ENCODE data around the gene PHF21B.

The PHF21B gene

GRCh38 chr22:44956840-44957767, 52.7 kb downstream of the PHF21B start:
- no peak for DNase-seq (ENCODE audit: low read depth)

- DNase-seq (ENCODE audit: low read depth), result no peak
Observed at GRCh38 chr22:44955102-44955501, 54.7 kb downstream of the PHF21B start.

- DNase-seq (ENCODE audit: low read depth), result no peak
Observed at GRCh38 chr22:44954149-44954548, 55.7 kb downstream of the PHF21B start.

GRCh38 chr22:44952863-44953746, 56.7 kb downstream of the PHF21B start:
- no peak for DNase-seq (ENCODE audit: low read depth)

DNA sequence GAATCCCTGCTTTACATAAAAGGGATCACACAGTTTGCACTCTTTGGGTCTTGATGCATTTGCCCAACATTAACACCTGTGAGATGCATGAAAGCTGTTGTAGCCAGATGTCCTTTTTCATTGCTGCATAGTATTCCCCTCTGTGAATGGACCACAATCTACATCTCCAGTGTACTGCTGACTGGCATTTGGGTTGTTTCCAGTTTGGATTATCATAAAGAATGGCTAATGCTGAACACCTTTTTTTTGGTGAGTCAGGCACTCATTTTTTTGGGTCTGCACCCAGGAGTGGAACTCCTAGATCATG, 58.3 kb downstream of the PHF21B start:
- DNase-seq (ENCODE audit: low read depth), result no peak

- no peak for DNase-seq (ENCODE audit: low read depth)
Observed at GRCh38 chr22:44950806-44951509, 58.8 kb downstream of the PHF21B start.

GRCh38 chr22:44947846-44948245, 62.0 kb downstream of the PHF21B start:
- no peak for DNase-seq (ENCODE audit: low read depth)

GRCh38 chr22:44947049-44947448, 62.8 kb downstream of the PHF21B start:
- no peak for DNase-seq (ENCODE audit: low read depth)

- DNase-seq (ENCODE audit: low read depth), result no peak
Observed at GRCh38 chr22:44944883-44945601, 64.8 kb downstream of the PHF21B start.

DNA sequence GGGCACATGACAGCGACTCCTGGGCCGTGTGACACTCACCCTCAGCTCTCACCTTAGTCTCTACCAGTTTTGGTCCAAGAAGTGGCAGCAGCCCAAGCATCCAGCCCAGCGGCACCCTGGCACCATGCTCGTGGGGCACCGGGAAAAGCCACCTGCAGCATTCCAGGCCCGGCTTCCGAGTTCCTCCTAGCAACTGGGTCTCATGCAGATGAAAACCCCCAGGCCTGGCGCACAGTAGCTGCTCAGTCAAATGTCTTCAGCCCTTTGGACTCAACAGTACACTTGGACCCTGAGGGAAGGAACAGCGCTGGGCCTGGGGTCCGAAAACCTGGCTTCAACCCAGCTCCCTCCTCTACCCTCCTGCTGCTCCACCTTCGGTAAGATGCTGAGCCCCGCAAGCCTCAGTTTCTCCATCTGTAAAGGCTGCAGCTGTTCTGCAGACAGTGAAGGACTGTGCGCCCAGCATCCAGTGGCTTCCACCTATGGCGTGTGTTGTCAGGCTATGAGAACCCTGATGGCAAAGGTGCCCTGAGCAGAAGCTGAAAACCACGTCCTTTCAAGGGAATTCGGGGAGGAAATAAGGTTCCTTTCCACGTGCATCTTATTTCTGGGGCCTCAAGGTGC, 66.0 kb downstream of the PHF21B start:
- no peak for DNase-seq (ENCODE audit: low read depth)

- DNase-seq (ENCODE audit: low read depth), result no peak
Observed at GRCh38 chr22:44942979-44943700, 66.7 kb downstream of the PHF21B start.

- DNase-seq (ENCODE audit: low read depth), result no peak
Observed at GRCh38 chr22:44942056-44942455, 67.7 kb downstream of the PHF21B start.

DNA sequence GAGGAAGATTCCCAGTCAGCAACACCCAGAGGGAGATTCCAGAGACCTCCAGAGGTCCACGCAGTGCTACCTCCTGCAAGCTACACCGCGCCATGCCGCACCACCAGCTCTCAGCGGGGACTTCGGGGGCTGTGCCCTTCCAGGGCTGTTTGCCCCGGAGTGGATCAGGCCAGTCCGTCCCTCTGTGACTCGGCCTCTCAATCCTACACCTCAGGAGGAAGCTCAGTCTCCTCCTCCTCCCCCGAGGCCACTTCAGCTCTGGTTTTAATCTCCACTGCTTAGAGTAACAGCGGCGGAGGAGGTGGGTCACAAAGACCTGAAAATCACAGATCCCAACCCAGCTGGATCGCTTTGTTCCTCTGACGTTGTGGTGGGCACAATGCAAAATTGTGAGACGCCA, 68.6 kb downstream of the PHF21B start:
- DNase-seq (ENCODE audit: low read depth), result no peak

DNA sequence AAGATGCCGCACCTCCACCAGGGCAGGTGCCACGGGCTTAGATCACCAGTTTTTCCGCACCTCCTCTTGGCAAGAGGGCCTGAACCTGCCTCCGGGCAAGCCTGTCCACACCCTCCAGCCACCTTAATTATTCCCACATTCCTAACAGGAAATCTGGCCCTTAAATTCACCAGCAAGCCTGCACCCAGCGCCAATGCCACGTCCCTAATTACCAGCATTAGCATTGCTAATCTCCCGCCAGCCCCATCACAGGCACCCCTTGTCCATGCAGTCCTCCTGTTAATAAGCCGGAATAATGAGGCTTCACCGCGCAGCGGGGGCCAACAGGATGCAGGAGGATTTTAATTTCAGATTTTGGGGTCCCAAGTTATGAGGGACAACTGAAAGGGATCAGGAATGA, 69.7 kb downstream of the PHF21B start:
- DNase-seq (ENCODE audit: low read depth), result no peak

DNA sequence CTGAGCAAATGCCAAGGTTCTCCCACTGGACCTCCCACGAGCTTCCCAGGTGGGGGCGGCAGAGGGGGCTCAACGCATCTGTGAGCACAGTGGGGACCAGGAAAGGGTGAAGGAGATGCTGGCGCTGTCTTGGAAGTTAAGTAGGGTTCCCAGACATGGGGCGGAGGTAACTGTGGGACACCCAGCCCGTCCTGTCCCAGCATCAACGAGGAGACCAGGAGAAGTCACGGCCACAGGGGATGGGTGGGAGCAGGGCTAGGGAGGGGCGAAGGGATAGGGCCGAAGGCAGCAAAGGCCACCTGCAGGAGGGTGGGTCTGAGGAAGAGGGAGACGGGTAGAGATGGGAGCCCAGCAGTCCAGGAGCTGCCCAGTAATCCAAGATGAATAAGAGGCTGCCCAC, 70.4 kb downstream of the PHF21B start:
- DNase-seq (ENCODE audit: low read depth), result no peak

GRCh38 chr22:44938886-44939285, 70.9 kb downstream of the PHF21B start:
- no peak for DNase-seq (ENCODE audit: low read depth)

DNA sequence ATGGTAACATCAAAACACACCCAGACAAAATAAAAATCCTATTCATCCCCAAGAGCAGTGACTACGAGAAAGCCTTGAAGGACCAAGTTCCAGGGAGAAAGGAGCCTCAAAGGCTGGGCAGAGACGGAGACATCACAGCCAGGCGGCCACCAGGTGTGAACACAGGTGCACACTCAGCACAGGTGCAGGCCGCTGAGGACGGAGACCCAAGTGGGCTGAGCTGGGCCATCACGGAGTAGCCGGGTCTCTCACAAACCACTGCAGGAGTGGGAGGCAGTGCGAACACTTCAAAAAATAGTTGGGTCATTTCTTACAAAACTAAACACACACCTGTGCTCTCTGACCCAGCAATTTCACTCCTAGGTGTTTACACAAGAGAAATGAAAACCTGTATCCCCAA, 72.6 kb downstream of the PHF21B start:
- DNase-seq (ENCODE audit: low read depth), result no peak

DNA sequence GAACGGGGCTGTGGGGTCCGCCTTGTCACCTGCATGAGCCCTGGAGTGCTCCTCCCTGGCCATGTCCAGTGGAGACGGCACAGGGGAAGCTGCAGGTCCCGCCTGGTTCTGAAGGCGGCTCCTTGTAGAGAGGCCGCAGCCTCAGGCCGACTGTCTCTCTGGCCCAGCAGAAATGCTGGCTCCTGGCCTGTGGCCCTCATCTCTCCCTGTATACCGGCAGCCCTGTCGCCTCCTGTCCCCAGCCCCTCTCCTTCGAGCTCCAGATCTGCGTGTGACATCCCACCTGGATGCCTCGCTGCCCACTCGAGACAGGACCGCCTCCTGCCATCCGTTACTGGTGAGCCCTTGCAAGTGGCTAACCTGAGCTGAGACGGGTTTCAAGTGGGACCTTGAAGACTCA, 73.6 kb downstream of the PHF21B start:
- no peak for DNase-seq (ENCODE audit: low read depth)

DNA sequence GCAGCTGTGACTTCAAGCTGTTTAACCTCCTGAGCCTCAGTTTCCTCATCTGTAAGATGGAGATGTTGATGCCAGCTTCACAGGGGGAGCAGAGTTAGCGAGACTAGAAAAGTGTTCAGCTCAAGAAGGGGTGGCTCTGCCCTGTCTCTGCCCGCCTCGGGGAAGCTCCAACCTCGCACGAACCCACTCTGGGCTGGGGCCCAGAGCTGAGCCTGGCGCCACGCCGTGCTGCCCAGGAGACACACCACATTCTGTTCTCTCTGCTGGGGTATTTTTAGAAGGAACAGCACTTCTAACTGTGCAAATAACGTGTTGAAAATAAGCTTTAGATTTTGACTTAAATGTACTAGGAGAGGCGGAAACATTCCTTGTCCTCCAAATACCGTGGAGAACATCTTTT, 74.1 kb downstream of the PHF21B start:
- no peak for DNase-seq (ENCODE audit: low read depth)

DNA sequence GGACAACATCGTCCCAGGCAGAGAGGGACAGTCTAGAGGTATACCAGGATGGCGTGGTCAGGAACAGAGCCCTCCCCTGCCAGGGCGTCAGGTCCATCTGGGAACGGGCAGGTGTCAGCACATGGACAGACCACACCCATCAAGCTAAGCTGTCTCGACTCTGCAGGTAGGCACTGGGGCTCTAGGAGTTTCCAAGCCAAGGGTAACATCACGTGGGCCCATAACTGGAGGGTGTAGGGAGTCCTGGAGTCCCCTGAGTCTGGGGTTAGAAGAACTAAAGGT, 75.4 kb downstream of the PHF21B start:
- DNase-seq (ENCODE audit: low read depth), result no peak
